GM21515 (cell line): ENCODE measurements around the gene AP1S1.

ENCODE experiments used
- ATAC-seq: cut with Tn5 transposase; IDR thresholded peaks from one replicate; pipeline ENCODE4 v1.9.1; 2021; ENCODE audit not compliant: unreplicated experiment

AP1S1 gene

GRCh38 chr7:101169838-101170551 is 15.7 kb downstream of the AP1S1 start:
- no peak for ATAC-seq

GRCh38 chr7:101170617-101171441 is 16.6 kb downstream of the AP1S1 start:
- no peak for ATAC-seq

GRCh38 chr7:101171442-101171837 is 17.2 kb downstream of the AP1S1 start:
- ATAC-seq = no peak

GRCh38 chr7:101172005-101172853 is 18.0 kb downstream of the AP1S1 start:
- ATAC-seq = no peak

- ATAC-seq = no peak
Observed at GRCh38 chr7:101172854-101173751, 18.8 kb downstream of the AP1S1 start.

GRCh38 chr7:101173752-101174244 is 19.5 kb downstream of the AP1S1 start:
- no peak for ATAC-seq

- no peak for ATAC-seq
Observed at GRCh38 chr7:101174322-101174854, 20.1 kb downstream of the AP1S1 start.

GRCh38 chr7:101175664-101176063 is 21.4 kb downstream of the AP1S1 start:
- no peak for ATAC-seq

GRCh38 chr7:101177644-101178043 is 23.4 kb downstream of the AP1S1 start:
- ATAC-seq = no peak

- ATAC-seq = no peak
Observed at GRCh38 chr7:101179117-101179516, 24.8 kb downstream of the AP1S1 start.

GRCh38 chr7:101179713-101180112 is 25.4 kb downstream of the AP1S1 start:
- no peak for ATAC-seq

GRCh38 chr7:101180130-101180755 is 26.0 kb downstream of the AP1S1 start, which contains the start of gene NAT16:
Gene NAT16, minus strand, starts transcription at chr7:101180293. Its CDS starts 5,486 bp downstream, at chr7:101174807.
- ATAC-seq = no peak

- no peak for ATAC-seq
Observed at GRCh38 chr7:101185258-101185839, 31.1 kb downstream of the AP1S1 start.

- no peak for ATAC-seq
Observed at GRCh38 chr7:101186194-101186593, 31.9 kb downstream of the AP1S1 start.

GRCh38 chr7:101186844-101187428 is 32.7 kb downstream of the AP1S1 start:
- ATAC-seq = no peak

GRCh38 chr7:101189109-101189508 is 34.8 kb downstream of the AP1S1 start:
- no peak for ATAC-seq

GRCh38 chr7:101195884-101196283 is 41.6 kb downstream of the AP1S1 start:
- ATAC-seq = no peak

GRCh38 chr7:101197991-101198390 is 43.7 kb downstream of the AP1S1 start:
- no peak for ATAC-seq

- no peak for ATAC-seq
Observed at GRCh38 chr7:101198476-101198875, 44.2 kb downstream of the AP1S1 start.
